ENCODE results near the gene SPRR2A.

DNA sequence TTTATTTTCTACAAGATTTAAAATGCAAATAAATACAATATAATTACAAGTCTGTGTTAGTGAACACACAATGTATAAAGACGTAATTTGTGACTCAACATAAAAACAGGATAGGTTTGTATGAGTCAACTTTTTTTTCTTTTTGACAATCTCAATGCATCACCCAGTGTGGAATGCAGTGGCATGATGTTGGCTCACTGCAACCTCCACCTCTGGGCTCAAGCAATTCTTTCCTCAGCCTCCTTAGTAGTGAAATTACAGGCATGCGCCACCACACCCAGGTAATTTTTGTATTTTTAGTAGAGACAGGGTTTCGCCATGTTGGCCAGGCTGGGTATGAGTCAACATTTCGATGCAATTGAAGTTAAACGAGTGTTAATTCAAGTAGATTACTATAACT, 42.9 kb upstream of the SPRR2A start:
- TF ChIP-seq TCF12 (IDR thresholded peaks at IDR 0.05; ENCODE audit: low read depth) = no peak
- TF ChIP-seq NFIC (IDR thresholded peaks at IDR 0.05) = no peak
- TF ChIP-seq EGR1 (IDR thresholded peaks at IDR 0.05) = no peak
- no peak for TF ChIP-seq YY1 (IDR thresholded peaks at IDR 0.05; ENCODE audit: low read depth)
- TF ChIP-seq TEAD4 (IDR thresholded peaks at IDR 0.05) = no peak
- no peak for TF ChIP-seq MAX (IDR thresholded peaks at IDR 0.05)
